ENCODE measurements around the gene SUDS3.

The SUDS3 gene

DNA sequence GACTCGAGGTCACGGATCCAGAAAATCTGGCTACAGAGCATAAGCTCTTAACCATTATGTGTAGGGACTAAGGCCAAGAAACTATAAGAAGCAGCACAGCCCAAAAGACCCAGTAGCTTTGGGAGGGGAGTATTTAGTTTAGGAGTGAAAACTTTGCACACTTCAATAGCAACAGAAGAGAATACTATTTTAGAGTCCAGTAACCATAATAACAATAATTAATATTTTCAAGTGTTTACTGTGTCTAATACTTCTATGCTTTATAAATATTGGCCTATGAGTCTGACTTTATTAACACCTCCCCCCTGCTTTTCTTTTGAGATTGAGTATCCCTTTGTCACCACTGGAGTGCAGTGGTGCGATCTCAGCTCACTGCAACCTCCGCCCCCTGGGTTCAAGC lies 82.8 kb downstream of the SUDS3 start:
- intact Hi-C loops (cut with DNase I; ENCODE audit: low total_unique reads) = no loop called here
- Histone ChIP-seq H3K36me3 (no peaks in the 10 kb centered on the region), H3K27me3 (no peaks in the 10 kb centered on the region)

DNA sequence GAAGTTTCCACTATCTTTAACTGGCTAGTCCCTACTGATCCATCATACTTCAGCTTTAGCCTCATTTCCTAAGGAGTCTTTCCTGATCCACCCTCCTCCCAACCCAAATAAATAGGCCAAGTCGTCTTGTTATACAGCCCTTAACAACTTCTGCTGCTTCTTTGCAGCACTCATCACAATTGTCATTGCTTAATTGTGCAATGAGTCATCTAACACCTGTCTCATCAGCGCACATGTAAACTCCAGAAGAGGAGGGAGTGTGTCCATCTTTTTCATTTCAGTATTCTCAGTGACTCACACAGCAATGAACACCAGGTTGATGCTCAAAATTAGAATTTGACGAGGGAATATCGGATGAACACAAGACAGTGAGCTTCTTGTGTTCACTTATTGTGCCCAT lies 87.3 kb downstream of the SUDS3 start:
- no peaks in the 10 kb centered on the region for H3K4me1 ChIP-seq
- intact Hi-C loops (cut with DNase I; ENCODE audit: low total_unique reads) = no loop called here
- H3K9me3 ChIP-seq = no peaks in the 10 kb centered on the region
- H3K27ac ChIP-seq = no peak overlapping the region
- no peaks in the 10 kb centered on the region for H3K27me3 ChIP-seq
- no peak for DNase-seq
- no peak overlapping the region for H3K4me3 ChIP-seq
- TF ChIP-seq CTCF (IDR thresholded peaks at IDR 0.05) = no peak
- no peaks in the 10 kb centered on the region for H3K36me3 ChIP-seq

More for the DNA sequence above, 82.8 kb downstream of the SUDS3 start:
- DNase-seq = no peak
- no peak overlapping the region for H3K27ac ChIP-seq
- no peaks in the 10 kb centered on the region for H3K4me1 ChIP-seq
- peaks cover 0 to 5% (median 0%) of the 10 kb centered on the region in 3 donors for H3K9me3 ChIP-seq
- H3K4me3 ChIP-seq = no peak overlapping the region
- TF ChIP-seq CTCF (IDR thresholded peaks at IDR 0.05) = no peak

DNA sequence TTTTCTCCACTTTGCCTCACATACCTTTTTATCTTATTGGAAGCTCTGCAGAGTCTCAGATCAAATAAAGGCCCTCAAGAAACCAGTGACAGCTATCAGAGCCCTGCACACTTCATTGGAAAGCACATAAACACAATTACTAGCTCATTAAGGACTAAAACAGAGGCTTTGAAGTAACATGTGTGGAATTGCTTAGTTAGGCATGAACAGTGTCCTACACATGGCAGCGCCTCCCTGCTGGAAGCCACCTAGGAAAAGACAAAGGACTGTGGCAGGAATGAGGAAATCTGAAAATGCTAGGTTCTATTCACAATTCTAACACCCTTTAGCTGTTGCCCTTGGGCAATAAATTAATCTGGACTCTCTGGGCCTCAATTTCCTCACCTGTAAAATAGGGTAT lies 89.4 kb downstream of the SUDS3 start:
- intact Hi-C loops (cut with DNase I; ENCODE audit: low total_unique reads) = no loop called here

More for the DNA sequence above, 89.4 kb downstream of the SUDS3 start:
- no peak for TF ChIP-seq CTCF (IDR thresholded peaks at IDR 0.05)
- Histone ChIP-seq H3K4me1 (no peaks in the 10 kb centered on the region), H3K4me3 (no peak overlapping the region), H3K9me3 (no peaks in the 10 kb centered on the region), H3K36me3 (no peaks in the 10 kb centered on the region), H3K27me3 (no peaks in the 10 kb centered on the region), H3K27ac (no peak overlapping the region)
- no peak for DNase-seq

Measured in tibial artery (tissue), 4 donors.